Stomach (tissue), 9 donors: Measurements from ENCODE around the gene LSAMP. TPM values are rescaled to one million over a fixed set of nuclear protein-coding genes. Genes with fewer than 3 reads are reported as not detected.

ENCODE experiments used
- DNase-seq, 2 donors: peaks; one replicate each; pipeline versions ENCODE4 v3.0.0 to v3.0.0-alpha.2; 2013 to 2019
- H3K27ac ChIP-seq, 5 donors: fragments of 200-600 bp in 4 of 5; sonication (generic) in 4 of 5; one replicate each; pipeline ENCODE4 v1.5.1; 2013 to 2019; ENCODE audit warnings: mild to moderate bottlenecking in 1 of 5, moderate library complexity in 1 of 5
- H3K27me3 ChIP-seq, 3 donors: fragments of 200-600 bp; sonication (generic); one replicate each; pipeline ENCODE4 v1.5.1; 2017 to 2019; ENCODE audit warnings: mixed run types in 1 of 3
- H3K36me3 ChIP-seq, 4 donors: fragments of 200-600 bp; sonication (generic); 1 replicate in 3 of 4; 2 replicates in 1 of 4; pipeline ENCODE4 v1.5.1; 2016 to 2019
- H3K4me1 ChIP-seq, 4 donors: fragments of 200-600 bp; sonication (generic); one replicate each; pipeline ENCODE4 v1.5.1; 2016 to 2019
- H3K4me3 ChIP-seq, 4 donors: fragments of 200-600 bp; sonication (generic) in 3 of 4; one replicate each; pipeline ENCODE4 v1.5.1; 2016 to 2019; ENCODE audit warnings: mild to moderate bottlenecking in 1 of 4
- H3K9me3 ChIP-seq, 4 donors: fragments of 200-600 bp; sonication (generic); one replicate each; pipeline ENCODE4 v1.5.1; 2016 to 2019
- CTCF ChIP-seq, 7 experiments: fragments of 450-650 bp in 4 of 7; fragments of 200-600 bp in 3 of 7; sonication (generic) in 3 of 7; IDR thresholded peaks; one replicate each; pipeline ENCODE4 v1.5.1; 2016 to 2019; ENCODE audit warnings: antibody characterized with exemption in 7 of 7, control low read depth in 2 of 7, mild to moderate bottlenecking in 1 of 7
- EP300 ChIP-seq: sonication (generic); formaldehyde crosslinking; IDR thresholded peaks from one replicate; pipeline ENCODE4 v1.6.1; 2017; ENCODE audit warnings: antibody characterized with exemption
- POLR2A ChIP-seq, 4 donors: fragments of 450-650 bp; IDR thresholded peaks; one replicate each; pipeline ENCODE4 v1.6.1; 2016; ENCODE audit warnings: antibody characterized with exemption in 4 of 4, control low read depth in 2 of 4, mild to moderate bottlenecking in 1 of 4, moderate library complexity in 1 of 4
- POLR2AphosphoS5 ChIP-seq, 3 donors: sonication (generic); formaldehyde crosslinking; IDR thresholded peaks; one replicate each; pipeline ENCODE4 v1.6.1; 2016; ENCODE audit warnings: antibody characterized with exemption in 3 of 3
- WGBS, 5 donors: extraction: QIAGEN DNeasy Blood & Tissue Kit in 3 of 5; methylation state at CpG; one replicate each; pipeline versions ENCODE4 v1.1.5 to v1.1.7; 2013 to 2018; 5-methylcytosine and 5-hydroxymethylcytosine counted together
- intact Hi-C: fragments of 100-400 bp; cut with DNase I; formaldehyde crosslinking; loops from one replicate; pipeline ENCODE4 v1.15.1; 2023; ENCODE audit warnings: low total_unique reads
- polyA plus RNA-seq, 3 donors: library from polyadenylated mRNA; stranded (reverse); fragments of 200-250 nt; gene quantifications; one replicate each; pipeline ENCODE4 v1.2.3, GENCODE V29; 2013
- total RNA-seq, 5 donors: library from RNA; depleted of rRNA; stranded (reverse); fragments of >200 nt; gene quantifications; one replicate each; pipeline versions ENCODE4 v1.1.0 to v1.2.3, GENCODE V29; 2014 to 2016
- donor health status: healthy with polysubstance abuse.
- donor health status: Bipolar disorder and iron deficiency.
- donor health status: healthy.

LSAMP gene
- total and polyA plus RNA-seq, 8 donors = 1.1 to 20.7 (median 1.7) TPM

- Histone ChIP-seq H3K4me3 (no peak overlapping the region), H3K36me3 (no peaks in the 10 kb centered on the region), H3K27ac (no peak overlapping the region), H3K27me3 (no peaks in the 10 kb centered on the region), H3K4me1 (peaks cover 0 to 5% (median 0%) of the 10 kb centered on the region in 4 donors), H3K9me3 (no peaks in the 10 kb centered on the region)
- 67 to 80% (median 72%) methylated on average over 4 of the region's 4 CpGs for WGBS, 5 donors
- no peak for DNase-seq
- intact Hi-C loops = no loop called here
- TF ChIP-seq CTCF (IDR thresholded peaks at IDR 0.05) (no peak), EP300 (no peak), POLR2AphosphoS5 (IDR thresholded peaks at IDR 0.05) (no peak), POLR2A (IDR thresholded peaks at IDR 0.05) (no peak)
Observed at GRCh38 chr3:115805520-115805919, 639.8 kb downstream of the LSAMP start.

- no peaks in the 10 kb centered on the region for H3K9me3 ChIP-seq
- WGBS, 5 donors = 39 to 52% (median 43%) methylated on average over 2 of the region's 2 CpGs
- H3K4me1 ChIP-seq = peaks cover 0 to 5% (median 0%) of the 10 kb centered on the region in 4 donors
- no peaks in the 10 kb centered on the region for H3K36me3 ChIP-seq
- TF ChIP-seq POLR2A (IDR thresholded peaks at IDR 0.05) = no peak
- no peak for TF ChIP-seq CTCF (IDR thresholded peaks at IDR 0.05)
- TF ChIP-seq EP300 = no peak
- no peak for TF ChIP-seq POLR2AphosphoS5 (IDR thresholded peaks at IDR 0.05)
- no peak for DNase-seq
- H3K27me3 ChIP-seq = no peaks in the 10 kb centered on the region
- intact Hi-C loops = no loop called here
- H3K27ac ChIP-seq = no peak overlapping the region
- no peak overlapping the region for H3K4me3 ChIP-seq
Observed at GRCh38 chr3:115804713-115805119, 640.6 kb downstream of the LSAMP start.

GRCh38 chr3:115804200-115804599 lies 641.1 kb downstream of the LSAMP start:
- Histone ChIP-seq H3K4me1 (peaks cover 0 to 5% (median 0%) of the 10 kb centered on the region in 4 donors), H3K27me3 (no peaks in the 10 kb centered on the region), H3K27ac (no peak overlapping the region), H3K4me3 (no peak overlapping the region), H3K36me3 (no peaks in the 10 kb centered on the region), H3K9me3 (no peaks in the 10 kb centered on the region)
- TF ChIP-seq EP300 = no peak
- TF ChIP-seq CTCF (IDR thresholded peaks at IDR 0.05) = no peak
- TF ChIP-seq POLR2AphosphoS5 (IDR thresholded peaks at IDR 0.05) = no peak
- no peak for TF ChIP-seq POLR2A (IDR thresholded peaks at IDR 0.05)
- intact Hi-C loops = no loop called here
- WGBS, 5 donors = 61 to 76% (median 67%) methylated on average over 2 of the region's 2 CpGs
- no peak for DNase-seq

- no peaks in the 10 kb centered on the region for H3K9me3 ChIP-seq
Observed at GRCh38 chr3:115803661-115804060, 641.6 kb downstream of the LSAMP start.

More at GRCh38 chr3:115803661-115804060, 641.6 kb downstream of the LSAMP start:
- Histone ChIP-seq H3K36me3 (no peaks in the 10 kb centered on the region), H3K4me1 (peaks cover 0 to 2% (median 0%) of the 10 kb centered on the region in 4 donors), H3K27me3 (no peaks in the 10 kb centered on the region), H3K4me3 (no peak overlapping the region), H3K27ac (no peak overlapping the region)
- no peak for TF ChIP-seq POLR2A (IDR thresholded peaks at IDR 0.05)
- TF ChIP-seq CTCF (IDR thresholded peaks at IDR 0.05) = no peak
- no peak for TF ChIP-seq POLR2AphosphoS5 (IDR thresholded peaks at IDR 0.05)
- TF ChIP-seq EP300 = no peak
- 60 to 81% (median 73%) methylated on average over 1 of the region's 1 CpG for WGBS, 5 donors
- intact Hi-C loops = no loop called here
- no peak for DNase-seq
